Chondrocyte (in vitro differentiated cells): ENCODE results near the gene MRPL23. TPM values are rescaled to one million over a fixed set of nuclear protein-coding genes. Genes with fewer than 3 reads are reported as not detected.

ENCODE experiments used
- DNase-seq: peaks from one replicate; pipeline ENCODE4 v3.0.0; 2021; ENCODE audit warnings: mixed read lengths, low spot score
- H3K27ac Mint-ChIP-seq: one replicate; pipeline ENCODE4 v1.8.0; 2021; ENCODE audit warnings: mild to moderate bottlenecking, moderate library complexity, mixed read lengths; ENCODE audit not compliant: unreplicated experiment
- H3K27me3 Mint-ChIP-seq: 2 replicates; pipeline ENCODE4 v1.8.0; 2021; ENCODE audit warnings: low read depth, mixed read lengths
- H3K36me3 Mint-ChIP-seq: 2 replicates; pipeline ENCODE4 v1.8.0; 2021; ENCODE audit warnings: low read depth, mixed read lengths
- H3K4me1 Mint-ChIP-seq: 2 replicates; pipeline ENCODE4 v1.8.0; 2021; ENCODE audit warnings: low read depth, mild to moderate bottlenecking, mixed read lengths
- H3K4me3 Mint-ChIP-seq: one replicate; pipeline ENCODE4 v1.8.0; 2021; ENCODE audit warnings: mild to moderate bottlenecking, moderate library complexity, mixed read lengths; ENCODE audit not compliant: unreplicated experiment
- H3K9me3 Mint-ChIP-seq: 2 replicates; pipeline ENCODE4 v1.8.0; 2021; ENCODE audit warnings: low read depth, mixed read lengths
- CTCF ChIP-seq: fragments of 200-600 bp; sonication (generic); IDR thresholded peaks from 2 replicates; pipeline ENCODE4 v1.5.0; 2021; ENCODE audit warnings: antibody characterized with exemption, mild to moderate bottlenecking, moderate library complexity
- total RNA-seq: library from RNA; stranded (reverse); gene quantifications from 3 replicates; pipeline ENCODE4 v1.2.1, GENCODE V29; 2021

The MRPL23 gene
- total RNA-seq, 1 donor from 2014 or later = 22.8 TPM

DNA sequence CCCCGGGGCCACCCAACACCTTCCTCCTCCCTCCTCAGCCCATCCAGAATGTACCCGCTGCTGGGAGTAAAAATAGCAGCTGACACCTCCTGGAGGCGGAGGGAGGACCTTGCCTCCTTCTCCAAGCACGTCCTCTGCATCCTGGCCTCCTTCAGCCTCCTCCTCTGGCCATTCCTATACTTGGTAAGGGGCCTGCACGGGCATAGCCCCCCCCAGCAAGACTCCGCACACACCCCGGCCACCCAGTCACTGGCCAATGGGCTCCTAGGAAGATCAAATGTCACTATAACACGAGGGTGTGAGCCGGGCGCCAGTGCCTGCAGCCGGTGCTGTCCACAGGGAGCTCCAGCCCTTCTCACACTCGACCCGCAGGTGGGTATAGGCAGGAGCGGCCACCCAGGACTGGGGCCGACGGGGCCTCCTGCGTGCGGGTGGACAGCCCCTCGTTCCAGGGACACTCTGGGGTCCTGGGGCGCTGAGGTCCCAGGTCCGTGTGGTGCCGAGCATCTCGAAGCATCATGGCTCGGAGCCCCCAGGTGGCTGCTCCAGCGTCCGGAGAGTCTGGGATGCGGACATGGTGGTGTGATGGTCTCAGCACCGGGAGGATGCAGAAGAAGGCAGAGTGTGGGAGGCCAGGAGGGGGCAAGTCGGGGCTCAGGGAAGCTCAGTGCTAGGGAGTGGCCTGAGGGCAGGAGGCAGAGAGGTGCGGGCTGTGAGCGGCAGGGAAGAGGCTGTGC is 27.6 kb upstream of the MRPL23 start, which contains the start of gene TNNT3:
TNNT3 (plus strand) TSS at position 313 of the 737 bp plus-strand sequence. CDS start 3,172 bp downstream, outside the sequence.
- H3K4me1 Mint-ChIP-seq = peaks cover 2% of the 10 kb centered on the region
- no peak within 1 kb of the TSS for H3K27ac Mint-ChIP-seq
- H3K4me3 Mint-ChIP-seq = no peak within 1 kb of the TSS
- peak; percentile 44 for TF ChIP-seq CTCF
- H3K27me3 Mint-ChIP-seq = peaks cover under 1% of the 10 kb centered on the region
- peak; percentile 84 for DNase-seq
- H3K9me3 Mint-ChIP-seq = no peaks in the 10 kb centered on the region
- H3K36me3 Mint-ChIP-seq = peaks cover 2% of the 10 kb centered on the region

GRCh38 chr11:1920128-1920908 is 26.8 kb upstream of the MRPL23 start:
- Mint-ChIP-seq H3K4me1 (peaks cover 2% of the 10 kb centered on the region), H3K4me3 (no peak overlapping the region), H3K9me3 (no peaks in the 10 kb centered on the region), H3K36me3 (no peaks in the 10 kb centered on the region), H3K27ac (no peak overlapping the region), H3K27me3 (no peaks in the 10 kb centered on the region)
- TF ChIP-seq CTCF = no peak
- no peak for DNase-seq

DNA sequence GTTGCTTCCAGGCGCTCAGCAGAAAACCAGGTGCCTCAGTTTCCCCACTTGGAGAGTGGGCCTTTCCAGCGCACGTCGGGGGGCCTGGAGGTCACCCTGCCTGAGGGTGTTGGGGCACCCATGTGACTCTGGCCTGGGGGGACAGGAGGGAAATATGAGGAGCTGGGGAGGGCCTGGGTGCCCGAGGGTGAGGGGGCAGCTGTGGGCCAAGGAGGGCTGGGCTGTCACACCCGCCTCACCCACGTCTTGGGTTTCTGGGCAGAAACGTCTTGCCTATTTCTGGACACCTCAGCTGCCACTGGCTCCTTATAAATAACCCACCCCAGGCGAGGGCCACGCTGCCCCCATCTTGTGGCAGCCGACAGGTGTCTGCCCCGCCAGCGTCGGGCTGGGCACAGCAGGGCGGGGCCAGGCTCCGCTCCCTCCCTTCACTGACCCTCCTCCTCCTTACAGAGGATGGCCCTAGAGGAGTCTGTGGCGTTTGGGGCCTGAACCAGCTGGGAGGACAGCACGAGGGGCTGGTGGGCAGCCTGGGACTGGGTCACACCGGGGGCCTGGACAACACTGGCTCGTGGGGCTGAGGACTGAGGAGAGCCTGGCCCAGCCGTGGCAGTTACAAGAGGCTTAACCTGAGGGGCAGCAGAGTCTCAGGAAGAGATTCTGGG is 26.1 kb upstream of the MRPL23 start:
- peak; percentile 80 for DNase-seq
- H3K27me3 Mint-ChIP-seq = no peaks in the 10 kb centered on the region
- H3K36me3 Mint-ChIP-seq = no peaks in the 10 kb centered on the region
- peaks cover 2% of the 10 kb centered on the region for H3K4me1 Mint-ChIP-seq
- no peak overlapping the region for H3K4me3 Mint-ChIP-seq
- H3K27ac Mint-ChIP-seq = no peak overlapping the region
- TF ChIP-seq CTCF = no peak
- no peaks in the 10 kb centered on the region for H3K9me3 Mint-ChIP-seq

GRCh38 chr11:1921574-1922141 is 25.5 kb upstream of the MRPL23 start:
- H3K27me3 Mint-ChIP-seq = no peaks in the 10 kb centered on the region
- H3K36me3 Mint-ChIP-seq = no peaks in the 10 kb centered on the region
- no peak for TF ChIP-seq CTCF
- H3K27ac Mint-ChIP-seq = no peak overlapping the region
- H3K9me3 Mint-ChIP-seq = no peaks in the 10 kb centered on the region
- H3K4me3 Mint-ChIP-seq = no peak overlapping the region
- DNase-seq = peak; percentile 75
- peaks cover 2% of the 10 kb centered on the region for H3K4me1 Mint-ChIP-seq
